ENCODE data around the gene TMEM154.

The TMEM154 gene

DNA sequence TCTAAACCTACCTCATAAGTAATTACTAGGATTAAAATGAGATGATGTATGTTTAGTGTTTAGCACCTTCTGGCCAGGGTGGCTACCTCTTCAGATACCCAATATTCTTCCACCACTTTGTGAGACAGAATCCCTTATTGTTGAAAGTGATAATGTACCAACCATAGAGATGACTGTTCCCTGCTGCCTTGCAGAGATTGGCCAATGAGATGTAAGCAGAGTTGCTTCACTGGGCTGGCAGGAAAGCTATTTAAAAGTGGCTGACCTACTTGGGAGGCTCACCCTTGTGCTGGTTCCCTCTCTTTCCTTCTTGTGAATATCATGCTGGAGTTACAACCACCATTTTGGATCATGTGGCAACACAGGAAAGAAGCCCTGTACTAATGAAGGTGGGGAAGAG, 58.9 kb downstream of the TMEM154 start:
- DNase-seq, result no peak

DNA sequence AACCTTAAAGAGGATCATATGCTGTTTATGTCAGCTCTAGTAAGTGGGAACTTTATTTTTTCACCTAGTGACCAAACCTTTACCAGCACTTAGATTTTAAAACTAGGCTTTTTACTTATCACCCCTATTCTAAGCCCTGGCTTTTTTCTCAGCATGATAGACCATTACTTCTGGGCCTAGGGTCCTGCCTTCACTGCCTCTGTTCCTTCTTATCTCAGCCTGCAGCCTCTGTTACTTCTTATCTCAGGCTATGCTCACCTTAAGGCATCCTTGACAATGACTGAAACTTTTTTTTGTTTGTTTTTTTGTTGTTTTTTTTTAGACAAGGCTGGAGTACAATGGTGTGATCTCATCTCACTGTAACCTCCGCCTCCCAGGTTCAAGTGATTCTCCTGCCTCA, 59.6 kb downstream of the TMEM154 start:
- DNase-seq, result no peak

DNA sequence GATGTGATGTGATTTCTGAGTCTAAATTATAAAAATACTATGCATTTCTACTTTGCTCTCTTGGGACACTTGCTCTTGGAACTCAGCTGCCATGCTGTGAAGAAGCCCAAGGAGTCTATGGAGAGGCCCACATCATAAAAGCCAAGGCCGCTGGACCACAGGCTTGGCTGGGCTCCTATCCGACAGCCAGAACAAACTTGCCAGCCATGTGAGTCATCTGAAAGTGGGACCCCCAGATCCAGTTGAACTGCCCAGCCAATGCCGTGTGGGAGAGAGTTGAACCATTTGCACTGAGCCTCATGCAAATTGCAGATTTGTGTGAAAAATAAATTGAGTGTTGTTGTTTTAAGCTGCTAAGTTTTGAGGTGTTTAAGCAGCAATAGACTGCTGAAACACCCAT, 60.2 kb downstream of the TMEM154 start:
- DNase-seq, result no peak

GRCh38 chr4:152618971-152619370, 60.8 kb downstream of the TMEM154 start:
- DNase-seq, result no peak

- no peak for DNase-seq
These were observed 63.0 kb downstream of the TMEM154 start for GRCh38 chr4:152616804-152617203.

GRCh38 chr4:152613841-152614721, 65.7 kb downstream of the TMEM154 start:
- no peak for DNase-seq

- DNase-seq, result no peak
These were observed 66.4 kb downstream of the TMEM154 start for GRCh38 chr4:152613351-152613750.

- no peak for DNase-seq
These were observed 69.7 kb downstream of the TMEM154 start for GRCh38 chr4:152610131-152610530.

DNA sequence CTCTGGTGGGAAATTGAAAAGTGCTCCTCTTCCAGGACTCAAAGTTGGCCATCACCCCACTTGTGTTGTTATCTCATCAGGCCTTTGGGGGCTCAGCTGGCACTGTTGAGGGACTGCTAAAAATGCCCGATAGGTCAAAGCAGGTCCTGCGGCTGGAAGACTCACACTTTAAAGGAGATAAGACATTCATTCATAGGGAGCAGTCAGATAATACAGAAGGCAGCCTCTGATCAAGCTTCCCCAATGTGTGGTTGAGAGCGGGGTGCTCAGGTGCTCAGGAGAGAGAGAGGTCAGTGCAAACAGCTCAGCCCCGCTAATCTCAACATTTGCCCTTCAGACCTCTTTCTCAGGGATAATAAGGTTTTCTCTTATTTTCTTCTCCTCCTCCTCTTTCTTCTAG, 70.3 kb downstream of the TMEM154 start:
- no peak for DNase-seq

DNA sequence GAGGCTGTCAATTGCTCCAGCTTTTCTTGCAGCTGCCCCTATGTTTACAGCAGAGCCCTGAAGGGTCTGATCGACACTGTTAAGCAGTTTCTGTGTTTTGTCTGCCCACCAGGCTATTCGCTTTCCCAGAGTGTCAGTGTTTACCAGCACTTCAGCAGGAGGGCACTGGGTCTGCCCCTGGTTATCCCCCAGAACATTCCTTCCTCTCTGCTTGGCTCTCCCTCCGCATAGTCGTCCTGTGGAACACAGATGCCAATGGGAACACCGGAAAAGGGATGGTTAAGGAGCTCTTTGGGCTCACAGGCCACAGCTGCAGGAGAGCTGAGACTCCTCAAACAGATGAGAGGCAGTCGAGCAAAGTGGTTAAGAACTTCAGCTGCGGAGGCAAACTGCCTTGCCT, 72.6 kb downstream of the TMEM154 start:
- no peak for DNase-seq

GRCh38 chr4:152606753-152607152, 73.0 kb downstream of the TMEM154 start:
- no peak for DNase-seq

DNA sequence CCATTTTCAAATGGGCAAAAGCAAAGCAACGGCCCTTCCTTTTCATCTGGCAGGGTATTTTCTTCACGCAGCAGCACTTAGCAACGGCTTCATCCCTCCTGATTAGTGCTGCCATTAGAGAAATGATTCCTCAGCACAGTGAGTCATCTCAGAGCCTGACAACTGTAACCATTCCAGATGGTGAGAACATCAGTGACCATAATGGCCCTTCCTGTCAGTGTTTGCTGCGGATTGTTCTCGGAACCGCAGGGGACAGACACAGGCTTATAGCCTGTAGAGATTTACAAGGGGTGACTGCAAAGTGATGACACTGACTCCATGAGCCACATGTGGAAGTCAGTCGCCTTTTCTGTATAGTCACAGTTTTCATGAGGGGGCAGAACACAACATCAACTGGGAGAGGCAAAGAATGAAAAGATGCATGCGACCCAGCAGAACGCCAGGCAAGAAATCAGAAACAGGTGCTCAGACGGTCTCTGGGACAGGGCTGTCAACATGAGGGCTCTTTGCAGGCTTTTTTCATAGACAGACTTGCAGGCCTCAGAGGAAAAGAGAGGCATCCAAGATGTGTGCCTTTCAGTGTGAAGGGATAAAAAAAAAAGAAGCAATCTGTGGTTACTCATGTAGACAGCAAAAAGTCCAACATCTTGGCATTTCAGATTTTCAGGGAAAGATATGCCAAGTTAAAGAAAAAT, 74.0 kb downstream of the TMEM154 start:
- DNase-seq, result no peak

GRCh38 chr4:152605031-152605430, 74.8 kb downstream of the TMEM154 start:
- DNase-seq, result no peak

GRCh38 chr4:152601156-152601555, 78.6 kb downstream of the TMEM154 start:
- DNase-seq, result no peak

DNA sequence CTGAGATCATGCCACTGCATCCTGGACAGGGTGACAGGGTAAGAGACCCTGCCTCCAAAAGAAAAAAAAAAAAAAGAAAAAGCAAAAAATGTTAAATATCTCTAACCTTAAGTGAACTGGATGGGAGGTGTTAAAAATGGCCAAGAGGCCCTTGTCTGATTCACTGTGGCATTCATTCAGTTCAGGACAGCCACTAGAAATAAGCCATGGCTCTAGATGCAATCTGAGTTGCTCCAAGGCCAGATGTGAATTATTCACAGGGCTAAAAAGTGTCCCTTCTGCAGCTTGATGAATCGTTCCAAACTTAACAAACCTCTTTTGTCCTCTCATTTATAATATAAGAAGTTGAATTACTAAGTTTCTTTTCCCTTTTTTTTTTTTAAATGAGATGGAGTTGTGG, 80.2 kb downstream of the TMEM154 start:
- no peak for DNase-seq

- no peak for DNase-seq
These were observed 80.7 kb downstream of the TMEM154 start for GRCh38 chr4:152599095-152599494.

- DNase-seq, result no peak
These were observed 81.3 kb downstream of the TMEM154 start for GRCh38 chr4:152598454-152598853.

DNA sequence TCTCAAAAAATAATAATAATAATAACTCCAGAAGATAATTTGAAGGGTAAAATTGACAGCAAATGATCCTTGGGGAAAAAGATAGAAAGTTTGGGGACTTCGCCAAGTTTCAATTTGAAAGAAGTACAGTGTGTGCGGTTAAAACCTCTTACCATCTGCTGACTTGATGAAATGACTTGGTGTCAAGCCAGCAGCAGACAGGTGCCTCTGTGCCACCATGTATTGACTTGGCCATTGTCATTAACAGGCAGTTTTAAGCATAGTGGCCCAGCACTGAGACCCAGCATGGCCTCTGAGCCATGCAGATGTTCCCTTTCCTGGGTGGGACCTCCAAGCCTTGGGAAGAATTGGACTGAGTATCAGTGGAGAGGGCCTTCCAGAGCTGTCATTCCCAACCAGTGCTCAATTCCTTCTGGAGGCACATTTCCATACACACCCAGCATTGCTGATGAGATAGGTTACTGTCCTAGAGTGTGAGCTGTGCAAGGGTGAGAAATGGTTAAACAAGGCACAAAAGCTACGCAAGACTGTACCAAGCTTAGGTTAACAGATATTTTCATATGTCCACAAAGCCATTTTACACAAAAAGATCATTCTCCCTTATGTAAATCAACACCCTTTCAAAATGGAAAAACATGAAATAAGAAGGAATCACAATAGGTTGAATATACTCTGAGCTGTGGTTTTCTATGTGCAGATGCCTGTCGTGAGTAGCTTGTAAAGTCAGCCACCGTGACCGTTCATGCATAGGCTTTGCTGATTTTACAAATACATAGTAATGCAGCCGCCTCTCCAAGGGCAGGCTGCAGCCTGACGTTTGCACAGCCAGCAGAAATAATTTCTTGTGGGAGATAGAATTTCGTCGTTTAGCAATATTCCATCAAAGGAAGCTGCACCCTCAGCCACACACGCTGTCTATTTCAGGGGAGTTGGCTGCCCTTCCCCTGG, 84.5 kb downstream of the TMEM154 start:
- no peak for DNase-seq

DNA sequence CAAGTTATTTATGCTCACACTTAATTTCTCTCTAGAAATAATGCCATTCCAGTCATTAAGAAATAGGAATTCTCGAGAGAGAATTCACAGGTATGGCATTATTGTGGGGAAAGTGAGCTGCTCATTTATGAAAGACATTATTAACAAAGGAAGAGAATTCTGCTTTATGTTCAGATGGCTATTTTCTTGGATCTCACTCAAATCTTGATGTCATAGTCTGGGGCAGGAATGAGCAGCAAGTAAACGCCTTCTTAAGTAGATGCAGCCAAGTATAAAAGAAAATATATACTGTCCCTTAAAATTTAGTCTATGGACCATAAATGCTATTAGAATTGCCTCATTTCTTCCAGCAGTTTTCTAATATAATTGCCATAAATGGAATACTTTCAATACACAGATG, 85.7 kb downstream of the TMEM154 start:
- DNase-seq, result no peak

- DNase-seq, result no peak
These were observed 87.9 kb downstream of the TMEM154 start for GRCh38 chr4:152591876-152592275.

GRCh38 chr4:152591396-152591795, 88.4 kb downstream of the TMEM154 start:
- DNase-seq, result no peak

- no peak for DNase-seq
These were observed 89.4 kb downstream of the TMEM154 start for GRCh38 chr4:152590179-152591031.
